Prostate gland (tissue), 2 donors: Measurements from ENCODE around the gene CABP4. TPM values are rescaled to one million over a fixed set of nuclear protein-coding genes. Genes with fewer than 3 reads are reported as not detected.

Experiments
- DNase-seq: peaks from one replicate; pipeline ENCODE4 v3.0.0-alpha.2; 2019; ENCODE audit warnings: low spot score
- H3K27ac ChIP-seq, 2 donors: fragments of 200-600 bp; sonication (generic); 2 replicates each; pipeline ENCODE4 v1.5.1; 2017 to 2019
- H3K27me3 ChIP-seq: fragments of 200-600 bp; sonication (generic); replicated peaks from 2 replicates; pipeline ENCODE4 v1.5.1; 2019; ENCODE audit not compliant: insufficient read depth
- H3K36me3 ChIP-seq, 2 donors: fragments of 200-600 bp; sonication (generic); 1 replicate in 1 of 2; 2 replicates in 1 of 2; pipeline versions ENCODE4 v1.5.1 to v1.8.1; 2017 to 2019
- H3K4me1 ChIP-seq: fragments of 200-600 bp; sonication (generic); replicated peaks from 2 replicates; pipeline ENCODE4 v1.5.1; 2019
- H3K4me3 ChIP-seq, 2 donors: fragments of 200-600 bp; sonication (generic); 2 replicates each; pipeline ENCODE4 v1.5.1; 2017 to 2019
- H3K9me3 ChIP-seq: fragments of 200-600 bp; sonication (generic); 2 replicates; pipeline ENCODE4 v1.5.1; 2017
- POLR2A ChIP-seq: fragments of 450-650 bp; IDR thresholded peaks from one replicate; pipeline ENCODE4 v1.6.1; 2016; ENCODE audit warnings: antibody characterized with exemption, mild to moderate bottlenecking
- POLR2AphosphoS5 ChIP-seq: sonication (generic); formaldehyde crosslinking; IDR thresholded peaks from one replicate; pipeline ENCODE4 v1.6.1; 2017; ENCODE audit warnings: antibody characterized with exemption
- WGBS: methylation state at CpG from one replicate; pipeline ENCODE4 v1.1.5; 2018; 5-methylcytosine and 5-hydroxymethylcytosine counted together
- intact Hi-C: fragments of 100-400 bp; cut with DNase I; formaldehyde crosslinking; loops from one replicate; pipeline ENCODE4 v1.14.2; 2022
- total RNA-seq, 2 donors: library from RNA; depleted of rRNA; stranded (reverse); fragments of >200 nt; gene quantifications; one replicate each; pipeline ENCODE4 v1.1.0, GENCODE V29; 2016
- TF ChIP-seq, protein P1 (sequence below), 4 experiments: fragments of 200-600 bp in 2 of 4; fragments of 450-650 bp in 2 of 4; sonication (generic) in 2 of 4; IDR thresholded peaks; 1 replicate in 3 of 4; 2 replicates in 1 of 4; pipeline ENCODE4 v1.5.1; 2016 to 2019; ENCODE audit warnings: antibody characterized with exemption in 4 of 4, mild to moderate bottlenecking in 2 of 4, moderate library complexity in 2 of 4

CABP4 gene
- total RNA-seq, 2 donors from 2014 or later = 4.3 to 6.1 TPM

GRCh38 chr11:67436459-67437081 is 18.6 kb upstream of the CABP4 start:
- Histone ChIP-seq H3K27me3 (no peaks in the 10 kb centered on the region), H3K4me3 (no peak overlapping the region), H3K4me1 (peaks cover 8% of the 10 kb centered on the region), H3K9me3 (no peaks in the 10 kb centered on the region), H3K36me3 (peaks cover 16 to 19% of the 10 kb centered on the region in 2 donors), H3K27ac (peak overlapping the region in 1 of 2 donors; percentile 4)
- TF ChIP-seq, protein P1, sequence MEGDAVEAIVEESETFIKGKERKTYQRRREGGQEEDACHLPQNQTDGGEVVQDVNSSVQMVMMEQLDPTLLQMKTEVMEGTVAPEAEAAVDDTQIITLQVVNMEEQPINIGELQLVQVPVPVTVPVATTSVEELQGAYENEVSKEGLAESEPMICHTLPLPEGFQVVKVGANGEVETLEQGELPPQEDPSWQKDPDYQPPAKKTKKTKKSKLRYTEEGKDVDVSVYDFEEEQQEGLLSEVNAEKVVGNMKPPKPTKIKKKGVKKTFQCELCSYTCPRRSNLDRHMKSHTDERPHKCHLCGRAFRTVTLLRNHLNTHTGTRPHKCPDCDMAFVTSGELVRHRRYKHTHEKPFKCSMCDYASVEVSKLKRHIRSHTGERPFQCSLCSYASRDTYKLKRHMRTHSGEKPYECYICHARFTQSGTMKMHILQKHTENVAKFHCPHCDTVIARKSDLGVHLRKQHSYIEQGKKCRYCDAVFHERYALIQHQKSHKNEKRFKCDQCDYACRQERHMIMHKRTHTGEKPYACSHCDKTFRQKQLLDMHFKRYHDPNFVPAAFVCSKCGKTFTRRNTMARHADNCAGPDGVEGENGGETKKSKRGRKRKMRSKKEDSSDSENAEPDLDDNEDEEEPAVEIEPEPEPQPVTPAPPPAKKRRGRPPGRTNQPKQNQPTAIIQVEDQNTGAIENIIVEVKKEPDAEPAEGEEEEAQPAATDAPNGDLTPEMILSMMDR (IDR thresholded peaks at IDR 0.05) = no peak
- TF ChIP-seq POLR2A (no peak), POLR2AphosphoS5 (no peak)
- intact Hi-C loops = no loop called here
- WGBS = 49% methylated on average over 6 of the region's 6 CpGs
- DNase-seq = no peak

- Histone ChIP-seq H3K27ac (peak within 1 kb of the TSS in 1 of 2 donors; percentile 4), H3K4me1 (peaks cover 13% of the 10 kb centered on the region), H3K36me3 (peaks cover 16 to 22% of the 10 kb centered on the region in 2 donors), H3K9me3 (no peaks in the 10 kb centered on the region), H3K4me3 (peak within 1 kb of the TSS; percentile 1 to 5), H3K27me3 (no peaks in the 10 kb centered on the region)
- TF ChIP-seq POLR2A = no peak
- TF ChIP-seq POLR2AphosphoS5 = no peak
- TF ChIP-seq, protein P1 (IDR thresholded peaks at IDR 0.05) = no peak
- DNase-seq = no peak
- intact Hi-C loops = no loop called here
- 72% methylated on average over 14 of the region's 26 CpGs for WGBS
These were observed 17.9 kb upstream of the CABP4 start, which contains the start of gene PTPRCAP for GRCh38 chr11:67437082-67437808. Gene PTPRCAP, minus strand, starts transcription at chr11:67437682. Its CDS starts 63 bp downstream, at chr11:67437619.

DNA sequence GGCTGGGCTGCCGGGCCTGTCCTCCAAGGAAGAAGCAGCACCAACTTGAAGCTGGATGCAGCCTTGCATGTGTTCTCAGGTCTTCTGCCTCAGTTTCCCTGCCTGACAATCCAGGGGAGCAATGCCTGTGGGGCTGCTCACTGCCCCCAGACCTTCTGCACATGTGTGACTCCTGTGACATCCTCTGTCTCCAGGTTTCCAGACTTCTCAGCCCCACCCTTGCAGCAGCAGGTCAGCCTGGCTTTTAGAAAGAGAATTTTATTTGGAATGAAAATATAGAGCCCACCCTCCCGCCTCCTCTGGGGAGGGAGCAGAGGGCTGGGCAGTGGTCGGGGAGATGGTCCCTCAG is 17.4 kb upstream of the CABP4 start:
- H3K36me3 ChIP-seq = peaks cover 13 to 22% of the 10 kb centered on the region in 2 donors
- no peak for TF ChIP-seq POLR2A
- TF ChIP-seq, protein P1 (IDR thresholded peaks at IDR 0.05) = no peak
- no peak for DNase-seq
- H3K4me1 ChIP-seq = peaks cover 16% of the 10 kb centered on the region
- intact Hi-C loops = no loop called here
- no peaks in the 10 kb centered on the region for H3K9me3 ChIP-seq
- WGBS = 68% methylated on average over 3 of the region's 3 CpGs
- H3K27ac ChIP-seq = no peak overlapping the region
- no peaks in the 10 kb centered on the region for H3K27me3 ChIP-seq
- peak overlapping the region; percentile 1 to 5 for H3K4me3 ChIP-seq

DNA sequence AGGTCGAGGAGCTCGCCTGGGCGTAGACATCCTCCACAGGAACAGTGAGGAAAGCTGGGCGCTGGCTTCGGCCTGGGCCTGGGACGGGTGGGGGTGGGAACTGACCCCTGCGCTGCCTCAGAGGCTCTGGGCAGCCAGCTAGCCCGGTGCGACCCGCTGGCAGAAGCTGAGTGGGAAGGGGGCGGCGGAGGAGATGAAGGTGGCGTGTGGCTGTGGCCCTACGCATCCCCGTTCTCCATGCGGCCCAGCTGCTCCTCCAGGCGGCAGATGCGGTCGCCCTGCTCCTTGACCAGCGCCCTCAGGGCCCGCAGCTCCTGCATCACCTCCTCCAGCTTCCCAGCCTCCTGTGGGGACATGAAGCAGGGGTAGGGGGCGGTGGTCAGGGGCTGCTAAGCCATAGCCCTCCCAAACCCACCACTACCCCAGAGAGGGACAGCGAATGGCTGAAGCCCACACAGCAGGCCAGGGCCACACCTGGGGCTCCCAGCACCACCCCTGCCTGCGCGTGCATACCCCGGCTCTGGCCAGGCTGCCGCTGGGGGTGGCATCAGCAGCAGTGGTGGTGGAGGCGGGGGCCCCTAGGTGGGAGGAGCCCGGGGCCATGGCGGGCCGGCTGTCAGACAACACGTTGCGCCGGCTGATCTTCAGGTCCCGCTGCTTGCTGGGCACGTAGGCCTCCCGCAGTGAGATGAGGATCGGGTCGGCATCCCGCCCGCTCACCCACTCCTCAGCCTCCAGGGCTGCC is 16.8 kb upstream of the CABP4 start:
- H3K9me3 ChIP-seq = no peaks in the 10 kb centered on the region
- peaks cover 16% of the 10 kb centered on the region for H3K4me1 ChIP-seq
- no peak for TF ChIP-seq POLR2A
- TF ChIP-seq, protein P1 (IDR thresholded peaks at IDR 0.05) = no peak
- TF ChIP-seq POLR2AphosphoS5 = no peak
- H3K27me3 ChIP-seq = no peaks in the 10 kb centered on the region
- intact Hi-C loops = no loop called here
- no peak overlapping the region for H3K27ac ChIP-seq
- 81% methylated on average over 23 of the region's 41 CpGs for WGBS
- peaks cover 8 to 22% of the 10 kb centered on the region in 2 donors for H3K36me3 ChIP-seq
- no peak for DNase-seq
- peak overlapping the region; percentile 1 to 5 for H3K4me3 ChIP-seq
